Lung (tissue), 5 donors: Measurements from ENCODE around the gene SLC6A16. TPM values are rescaled to one million over a fixed set of nuclear protein-coding genes. Genes with fewer than 3 reads are reported as not detected.

Experiments
- polyA plus RNA-seq, 2 donors: library from polyadenylated mRNA; stranded (reverse); fragments of 200-250 nt; gene quantifications; one replicate each; pipeline ENCODE4 v1.2.1, GENCODE V29; 2013
- small RNA-seq: library from RNA; depleted of rRNA; stranded (forward); fragments of <200 nt; gene quantifications from one replicate; pipeline ENCODE3, GENCODE V24; 2014; ENCODE audit warnings: low replicate concordance
- total RNA-seq, 2 donors: library from RNA; depleted of rRNA in 1 of 2; stranded (reverse); fragments of >200 nt in 1 of 2; gene quantifications; one replicate each; pipeline ENCODE4 v1.2.1, GENCODE V29; 2014 to 2021
- donor health status: Bipolar disorder and iron deficiency.
- donor health status: healthy.
- donor health status: DM: yes; HTN: yes; CAD: no.

Gene SLC6A16
- total and polyA plus RNA-seq, 4 donors = 0.93 to 2.5 (median 2.1) TPM

Small RNA genes lying within 50 kb of the gene (small RNA-seq; reads per million reads assigned to genes)
- not detected for gene MIR4324

Other genes starting within 250 kb of the SLC6A16 start
- 100 to 1,000 TPM; 168 to 251 TPM for gene SNRNP70, start 239.7 kb downstream of the SLC6A16 start, total RNA-seq
- gene SNRNP70, start 239.7 kb downstream of the SLC6A16 start, polyA plus RNA-seq = 100 to 1,000 TPM; 143 to 191 TPM
- 1 to 10 TPM; 6.6 to 7.8 TPM for gene LIN7B, start 210.8 kb downstream of the SLC6A16 start, total RNA-seq
- gene LIN7B, start 210.8 kb downstream of the SLC6A16 start, polyA plus RNA-seq = 10 to 100 TPM in 1 of 2 donors, 1 to 10 TPM in 1; 6.4 to 12.4 TPM
- 1 to 10 TPM in 1 of 2 donors, not detected in 1; 1.9 TPM for gene C19orf73, start 206.0 kb downstream of the SLC6A16 start, total RNA-seq
- 1 to 10 TPM; 3.1 to 4.3 TPM for gene C19orf73, start 206.0 kb downstream of the SLC6A16 start, polyA plus RNA-seq
- gene PPFIA3, start 205.6 kb downstream of the SLC6A16 start, total RNA-seq = 1 to 10 TPM; 3.0 to 8.4 TPM
- 10 to 100 TPM in 1 of 2 donors, 1 to 10 TPM in 1; 8.8 to 10.6 TPM for gene PPFIA3, start 205.6 kb downstream of the SLC6A16 start, polyA plus RNA-seq
- gene HRC, start 169.8 kb downstream of the SLC6A16 start, total RNA-seq = 1 to 10 TPM in 1 of 2 donors, under 1 TPM in 1; 0.18 to 5.7 TPM
- 1 to 10 TPM in 1 of 2 donors, under 1 TPM in 1; 0.14 to 2.0 TPM for gene HRC, start 169.8 kb downstream of the SLC6A16 start, polyA plus RNA-seq
- 10 to 100 TPM; 19.8 to 70.1 TPM for gene TRPM4, start 167.4 kb downstream of the SLC6A16 start, total RNA-seq
- gene TRPM4, start 167.4 kb downstream of the SLC6A16 start, polyA plus RNA-seq = 10 to 100 TPM; 15.6 to 24.9 TPM
- gene CD37, start 10.2 kb upstream of the SLC6A16 start, total RNA-seq = 10 to 100 TPM; 33.9 to 65.1 TPM
- 100 to 1,000 TPM in 1 of 2 donors, 10 to 100 TPM in 1; 37.2 to 154 TPM for gene CD37, start 10.2 kb upstream of the SLC6A16 start, polyA plus RNA-seq
- gene TEAD2, start 37.2 kb upstream of the SLC6A16 start, total RNA-seq = 10 to 100 TPM; 31.4 to 40.0 TPM
- gene TEAD2, start 37.2 kb upstream of the SLC6A16 start, polyA plus RNA-seq = 10 to 100 TPM; 21.9 to 31.5 TPM
- gene DKKL1, start 38.7 kb upstream of the SLC6A16 start, total RNA-seq = under 1 TPM; 0.85 to 0.95 TPM
- gene DKKL1, start 38.7 kb upstream of the SLC6A16 start, polyA plus RNA-seq = under 1 TPM; 0.58 to 0.91 TPM
- gene KASH5, start 63.1 kb upstream of the SLC6A16 start, total RNA-seq = 1 to 10 TPM in 1 of 2 donors, not detected in 1; 2.9 TPM
- gene KASH5, start 63.1 kb upstream of the SLC6A16 start, polyA plus RNA-seq = 1 to 10 TPM in 1 of 2 donors, under 1 TPM in 1; 0.52 to 1.5 TPM
- not detected for gene PTH2, start 98.2 kb upstream of the SLC6A16 start, total RNA-seq
- not detected for gene PTH2, start 98.2 kb upstream of the SLC6A16 start, polyA plus RNA-seq
- gene GFY, start 100.2 kb upstream of the SLC6A16 start, total RNA-seq = not detected
- not detected for gene GFY, start 100.2 kb upstream of the SLC6A16 start, polyA plus RNA-seq
- under 1 TPM; 0.31 to 0.51 TPM for gene SLC17A7, start 116.3 kb upstream of the SLC6A16 start, total RNA-seq
- under 1 TPM; 0.10 to 0.30 TPM for gene SLC17A7, start 116.3 kb upstream of the SLC6A16 start, polyA plus RNA-seq
- 10 to 100 TPM; 65.7 to 65.9 TPM for gene PIH1D1, start 126.6 kb upstream of the SLC6A16 start, total RNA-seq
- 10 to 100 TPM; 63.7 to 66.6 TPM for gene PIH1D1, start 126.6 kb upstream of the SLC6A16 start, polyA plus RNA-seq
- gene ALDH16A1, start 128.0 kb upstream of the SLC6A16 start, total RNA-seq = 10 to 100 TPM; 21.1 to 53.3 TPM
- 10 to 100 TPM; 36.1 to 38.7 TPM for gene ALDH16A1, start 128.0 kb upstream of the SLC6A16 start, polyA plus RNA-seq
- gene FLT3LG, start 149.0 kb upstream of the SLC6A16 start, total RNA-seq = 1 to 10 TPM; 2.9 to 8.9 TPM
- gene FLT3LG, start 149.0 kb upstream of the SLC6A16 start, polyA plus RNA-seq = 10 to 100 TPM in 1 of 2 donors, 1 to 10 TPM in 1; 9.5 to 15.0 TPM
- 1,000 to 10,000 TPM; 1,499 to 2,532 TPM for gene RPL13A, start 162.4 kb upstream of the SLC6A16 start, total RNA-seq
- gene RPL13A, start 162.4 kb upstream of the SLC6A16 start, polyA plus RNA-seq = 1,000 to 10,000 TPM; 2,431 to 2,816 TPM
- 1,000 to 10,000 TPM; 1,558 to 1,973 TPM for gene RPS11, start 171.2 kb upstream of the SLC6A16 start, total RNA-seq
- gene RPS11, start 171.2 kb upstream of the SLC6A16 start, polyA plus RNA-seq = 1,000 to 10,000 TPM; 4,071 to 4,654 TPM
- gene FCGRT, start 187.5 kb upstream of the SLC6A16 start, total RNA-seq = 100 to 1,000 TPM; 184 to 271 TPM
- gene FCGRT, start 187.5 kb upstream of the SLC6A16 start, polyA plus RNA-seq = 100 to 1,000 TPM; 233 to 247 TPM
- gene RCN3, start 202.8 kb upstream of the SLC6A16 start, total RNA-seq = 10 to 100 TPM; 14.1 to 39.2 TPM
- 10 to 100 TPM; 29.3 to 32.6 TPM for gene RCN3, start 202.8 kb upstream of the SLC6A16 start, polyA plus RNA-seq